WI38 (cell line): Measurements from ENCODE around the gene FUT3.

Experiments
- H3K4me3 ChIP-seq: 2 replicates; pipeline ENCODE4 v1.5.1; 2011; ENCODE audit warnings: low read depth, mild to moderate bottlenecking, control low read depth, low read length
- CTCF ChIP-seq: IDR thresholded peaks from 2 replicates; pipeline ENCODE4 v1.5.1; 2012; ENCODE audit warnings: low read depth, mild to moderate bottlenecking, control low read depth, low read length

Gene FUT3

GRCh38 chr19:5823579-5824281 is 27.5 kb downstream of the FUT3 start:
- H3K4me3 ChIP-seq: no peak overlapping the region
- TF ChIP-seq CTCF: no peak

GRCh38 chr19:5822181-5822844 is 28.9 kb downstream of the FUT3 start:
- TF ChIP-seq CTCF: no peak
- H3K4me3 ChIP-seq: no peak overlapping the region

- no peak overlapping the region for H3K4me3 ChIP-seq
- TF ChIP-seq CTCF: no peak
Observed at GRCh38 chr19:5821521-5822180, 29.6 kb downstream of the FUT3 start.

GRCh38 chr19:5820785-5821184 is 30.5 kb downstream of the FUT3 start:
- no peak for TF ChIP-seq CTCF
- no peak overlapping the region for H3K4me3 ChIP-seq

- no peak for TF ChIP-seq CTCF
- H3K4me3 ChIP-seq: no peak overlapping the region
Observed at GRCh38 chr19:5818594-5818993, 32.7 kb downstream of the FUT3 start.

- TF ChIP-seq CTCF: no peak
- no peak overlapping the region for H3K4me3 ChIP-seq
Observed at GRCh38 chr19:5817218-5817617, 34.0 kb downstream of the FUT3 start.

- H3K4me3 ChIP-seq: no peak overlapping the region
- no peak for TF ChIP-seq CTCF
Observed at GRCh38 chr19:5814852-5815246, 36.4 kb downstream of the FUT3 start.
